Left ventricle myocardium inferior (tissue), 1 donor: ENCODE data around the gene AMPH. TPM values are rescaled to one million over a fixed set of nuclear protein-coding genes. Genes with fewer than 3 reads are reported as not detected.

Experiments used
- DNase-seq: peaks from one replicate; pipeline ENCODE4 v3.0.0-alpha.2; 2020
- H3K27ac ChIP-seq: fragments of 200-600 bp; replicated peaks from 2 replicates; pipeline ENCODE4 v1.8.0; 2021
- H3K27me3 ChIP-seq: fragments of 200-600 bp; 2 replicates; pipeline ENCODE4 v1.8.0; 2021; ENCODE audit warnings: low read depth
- H3K36me3 ChIP-seq: fragments of 200-600 bp; 2 replicates; pipeline ENCODE4 v1.8.0; 2021
- H3K4me1 ChIP-seq: fragments of 200-600 bp; 2 replicates; pipeline ENCODE4 v1.8.0; 2021
- H3K4me3 ChIP-seq: fragments of 200-600 bp; 2 replicates; pipeline ENCODE4 v1.8.0; 2021; ENCODE audit warnings: mild to moderate bottlenecking, moderate library complexity
- H3K9me3 ChIP-seq: fragments of 200-600 bp; replicated peaks from 2 replicates; pipeline ENCODE4 v1.8.0; 2021
- CTCF ChIP-seq: fragments of 200-600 bp; IDR thresholded peaks from 2 replicates; pipeline ENCODE4 v1.8.0; 2021; ENCODE audit warnings: antibody characterized with exemption, mild to moderate bottlenecking, borderline replicate concordance
- intact Hi-C: fragments of 100-400 bp; cut with micrococcal nuclease; formaldehyde crosslinking; loops from one replicate; pipeline ENCODE4 v1.11.0; 2022
- total RNA-seq: library from RNA; stranded (reverse); fragmentation: NEBNext Ultra II Directional; extraction: Animal tissue kit (Norgen Biotek cat#: 25700); gene quantifications from one replicate; pipeline ENCODE4 v1.2.1, GENCODE V29; 2021
- donor health status: DM: no; HTN: yes; CAD: no; lungs with severe emphysema.

The AMPH gene
- total RNA-seq, 1 donor from 2014 or later: 2.6 TPM

- H3K4me1 ChIP-seq: no peaks in the 10 kb centered on the region
- no peak for TF ChIP-seq CTCF
- H3K27ac ChIP-seq: no peak overlapping the region
- peaks cover 9% of the 10 kb centered on the region for H3K27me3 ChIP-seq
- intact Hi-C loops: no loop called here
- H3K36me3 ChIP-seq: no peaks in the 10 kb centered on the region
- no peak overlapping the region for H3K4me3 ChIP-seq
- peaks cover 8% of the 10 kb centered on the region for H3K9me3 ChIP-seq
- no peak for DNase-seq
Observed at GRCh38 chr7:38637957-38638356, 6.8 kb upstream of the AMPH start.

- Histone ChIP-seq H3K36me3 (no peaks in the 10 kb centered on the region), H3K27me3 (peaks cover 55% of the 10 kb centered on the region), H3K4me1 (peaks cover 17% of the 10 kb centered on the region), H3K9me3 (no peaks in the 10 kb centered on the region), H3K27ac (no peak overlapping the region), H3K4me3 (no peak overlapping the region)
- intact Hi-C loops: no loop called here
- peak; percentile 16 for TF ChIP-seq CTCF
- no peak for DNase-seq
Observed at GRCh38 chr7:38632411-38632810, 1.2 kb upstream of the AMPH start.

GRCh38 chr7:38629651-38630510 is 1.3 kb downstream of the AMPH start:
- no peak for DNase-seq
- no peak overlapping the region for H3K27ac ChIP-seq
- TF ChIP-seq CTCF: no peak
- H3K4me3 ChIP-seq: peak overlapping the region; percentile 71
- intact Hi-C loops: no loop called here
- peaks cover 57% of the 10 kb centered on the region for H3K27me3 ChIP-seq
- no peaks in the 10 kb centered on the region for H3K36me3 ChIP-seq
- H3K4me1 ChIP-seq: peaks cover 17% of the 10 kb centered on the region
- H3K9me3 ChIP-seq: peaks cover 17% of the 10 kb centered on the region

- no peak overlapping the region for H3K27ac ChIP-seq
- intact Hi-C loops: no loop called here
- H3K36me3 ChIP-seq: no peaks in the 10 kb centered on the region
- H3K27me3 ChIP-seq: peaks cover 57% of the 10 kb centered on the region
- peaks cover 21% of the 10 kb centered on the region for H3K9me3 ChIP-seq
- TF ChIP-seq CTCF: no peak
- DNase-seq: no peak
- peak overlapping the region; percentile 71 for H3K4me3 ChIP-seq
- H3K4me1 ChIP-seq: peaks cover 17% of the 10 kb centered on the region
Observed at GRCh38 chr7:38628630-38629385, 2.4 kb downstream of the AMPH start.

DNA sequence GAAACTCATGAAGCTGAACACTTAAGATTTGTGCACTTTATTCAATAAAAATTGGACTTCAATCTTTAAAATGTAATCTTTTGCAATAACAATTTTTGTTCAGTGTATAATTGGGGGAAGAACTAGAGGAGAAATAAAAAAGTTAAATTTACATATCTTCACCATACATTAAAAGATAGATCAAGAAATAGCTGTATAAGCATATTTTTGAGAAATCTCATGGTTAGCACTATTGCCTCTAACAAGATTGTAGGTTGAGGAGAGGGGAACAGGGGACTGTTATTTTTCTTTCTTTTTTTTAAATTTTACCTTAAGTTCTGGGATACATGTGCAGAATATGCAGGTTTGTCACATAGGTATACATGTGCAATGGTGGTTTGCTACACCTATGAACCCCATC is 5.3 kb downstream of the AMPH start:
- intact Hi-C loops: no loop called here
- Histone ChIP-seq H3K27ac (no peak overlapping the region), H3K36me3 (no peaks in the 10 kb centered on the region), H3K4me3 (no peak overlapping the region), H3K9me3 (peaks cover 21% of the 10 kb centered on the region), H3K4me1 (peaks cover 11% of the 10 kb centered on the region), H3K27me3 (peaks cover 32% of the 10 kb centered on the region)
- no peak for TF ChIP-seq CTCF
- DNase-seq: no peak
